Gastrocnemius medialis (tissue), 4 donors: ENCODE results near the gene NHLRC1. TPM values are rescaled to one million over a fixed set of nuclear protein-coding genes. Genes with fewer than 3 reads are reported as not detected.

Experiments used
- ATAC-seq, 2 donors: fragments of 150-250 bp; one replicate each; pipeline ENCODE4 v1.9.1; 2016
- DNase-seq, 2 donors: peaks; one replicate each; pipeline ENCODE4 v3.0.0-alpha.2; 2019
- H3K27ac ChIP-seq, 4 donors: fragments of 200-600 bp; sonication (generic); 1 replicate in 1 of 4; 2 replicates in 3 of 4; pipeline ENCODE4 v1.5.1; 2016 to 2018; ENCODE audit warnings: mild to moderate bottlenecking in 2 of 4, moderate library complexity in 1 of 4
- H3K27me3 ChIP-seq, 3 donors: fragments of 200-600 bp; sonication (generic) in 2 of 3; 1 replicate in 1 of 3; 2 replicates in 2 of 3; pipeline versions ENCODE4 v1.5.1 to v1.6.0; 2016 to 2019; ENCODE audit warnings: mild to moderate bottlenecking in 1 of 3, moderate library complexity in 1 of 3
- H3K36me3 ChIP-seq, 2 donors: fragments of 200-600 bp; sonication (generic) in 1 of 2; one replicate each; pipeline ENCODE4 v1.5.1; 2017 to 2018
- H3K4me1 ChIP-seq, 2 donors: fragments of 200-600 bp; sonication (generic) in 1 of 2; one replicate each; pipeline ENCODE4 v1.5.1; 2016 to 2017; ENCODE audit warnings: mild to moderate bottlenecking in 2 of 2
- H3K4me3 ChIP-seq, 4 donors: fragments of 200-600 bp; sonication (generic) in 3 of 4; 1 replicate in 1 of 4; 2 replicates in 3 of 4; pipeline ENCODE4 v1.5.1; 2016 to 2019; ENCODE audit warnings: mild to moderate bottlenecking in 2 of 4
- H3K9me3 ChIP-seq, 3 donors: fragments of 200-600 bp; sonication (generic) in 2 of 3; 1 replicate in 1 of 3; 2 replicates in 2 of 3; pipeline ENCODE4 v1.5.1; 2016 to 2019
- POLR2A ChIP-seq, 2 donors: fragments of 450-650 bp; IDR thresholded peaks; one replicate each; pipeline ENCODE4 v1.6.1; 2017; ENCODE audit warnings: antibody characterized with exemption in 2 of 2, mild to moderate bottlenecking in 2 of 2, moderate library complexity in 2 of 2
- in situ Hi-C, 4 donors: fragments of 200-750 bp; cut with MboI; loops; one replicate each; pipeline versions ENCODE4 v1.15.0 to v1.8.0; 2017; ENCODE audit warnings: low sequenced_read_pairs in 4 of 4
- intact Hi-C: fragments of 100-400 bp; cut with DNase I; formaldehyde crosslinking; loops from one replicate; pipeline ENCODE4 v1.15.1; 2023; ENCODE audit warnings: low total_unique reads
- total RNA-seq, 4 donors: library from RNA; depleted of rRNA; stranded (reverse); fragments of >200 nt; gene quantifications; one replicate each; pipeline versions ENCODE4 v1.1.0 to v1.2.3, GENCODE V29; 2016
- TF ChIP-seq, protein P1 (sequence below), 5 experiments: fragments of 450-650 bp in 3 of 5; fragments of 200-600 bp in 2 of 5; sonication (generic) in 2 of 5; IDR thresholded peaks in 4 of 5; conservative IDR thresholded peaks in 1 of 5; 1 replicate in 4 of 5; 2 replicates in 1 of 5; pipeline ENCODE4 v1.5.1; 2016 to 2019; ENCODE audit warnings: antibody characterized with exemption in 5 of 5, mild to moderate bottlenecking in 3 of 5, moderate library complexity in 3 of 5

NHLRC1 gene
- total RNA-seq, 4 donors from 2014 or later: 0.56 to 1.9 (median 1.4) TPM

DNA sequence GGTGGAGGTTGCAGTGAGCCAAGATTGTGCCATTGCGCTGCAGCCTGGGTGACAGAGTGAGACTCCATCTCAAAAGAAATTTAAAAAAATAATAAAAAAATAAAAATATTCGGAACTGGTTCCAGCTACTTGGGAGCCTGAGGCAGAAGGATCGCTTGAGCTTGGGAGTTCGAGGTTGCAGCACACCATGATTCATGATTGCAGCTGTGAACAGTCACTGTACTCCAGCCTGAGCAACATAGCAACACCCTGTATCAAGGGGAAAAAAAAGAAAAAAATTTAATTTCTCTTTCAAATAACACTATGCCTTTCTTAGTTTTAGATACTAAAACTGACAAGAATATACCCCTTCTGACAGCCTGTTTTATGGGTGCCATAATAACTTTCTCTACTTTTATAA lies 43.3 kb upstream of the NHLRC1 start:
- no peaks in the 10 kb centered on the region for H3K27me3 ChIP-seq
- no peaks in the 10 kb centered on the region for H3K9me3 ChIP-seq
- peaks cover 0 to 10% of the 10 kb centered on the region in 2 donors for H3K4me1 ChIP-seq
- no peak for TF ChIP-seq POLR2A (IDR thresholded peaks at IDR 0.05)
- TF ChIP-seq, protein P1, sequence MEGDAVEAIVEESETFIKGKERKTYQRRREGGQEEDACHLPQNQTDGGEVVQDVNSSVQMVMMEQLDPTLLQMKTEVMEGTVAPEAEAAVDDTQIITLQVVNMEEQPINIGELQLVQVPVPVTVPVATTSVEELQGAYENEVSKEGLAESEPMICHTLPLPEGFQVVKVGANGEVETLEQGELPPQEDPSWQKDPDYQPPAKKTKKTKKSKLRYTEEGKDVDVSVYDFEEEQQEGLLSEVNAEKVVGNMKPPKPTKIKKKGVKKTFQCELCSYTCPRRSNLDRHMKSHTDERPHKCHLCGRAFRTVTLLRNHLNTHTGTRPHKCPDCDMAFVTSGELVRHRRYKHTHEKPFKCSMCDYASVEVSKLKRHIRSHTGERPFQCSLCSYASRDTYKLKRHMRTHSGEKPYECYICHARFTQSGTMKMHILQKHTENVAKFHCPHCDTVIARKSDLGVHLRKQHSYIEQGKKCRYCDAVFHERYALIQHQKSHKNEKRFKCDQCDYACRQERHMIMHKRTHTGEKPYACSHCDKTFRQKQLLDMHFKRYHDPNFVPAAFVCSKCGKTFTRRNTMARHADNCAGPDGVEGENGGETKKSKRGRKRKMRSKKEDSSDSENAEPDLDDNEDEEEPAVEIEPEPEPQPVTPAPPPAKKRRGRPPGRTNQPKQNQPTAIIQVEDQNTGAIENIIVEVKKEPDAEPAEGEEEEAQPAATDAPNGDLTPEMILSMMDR (IDR thresholded peaks at IDR 0.05 in 4 of 5, conservative IDR thresholded peaks at IDR 0.05 in 1 of 5): no peak
- in situ Hi-C loops: no loop called here
- peaks cover 0 to 69% of the 10 kb centered on the region in 2 donors for H3K36me3 ChIP-seq
- no peak for ATAC-seq
- H3K27ac ChIP-seq: no peak overlapping the region
- H3K4me3 ChIP-seq: no peak overlapping the region
- no peak for DNase-seq
- intact Hi-C loops: no loop called here

DNA sequence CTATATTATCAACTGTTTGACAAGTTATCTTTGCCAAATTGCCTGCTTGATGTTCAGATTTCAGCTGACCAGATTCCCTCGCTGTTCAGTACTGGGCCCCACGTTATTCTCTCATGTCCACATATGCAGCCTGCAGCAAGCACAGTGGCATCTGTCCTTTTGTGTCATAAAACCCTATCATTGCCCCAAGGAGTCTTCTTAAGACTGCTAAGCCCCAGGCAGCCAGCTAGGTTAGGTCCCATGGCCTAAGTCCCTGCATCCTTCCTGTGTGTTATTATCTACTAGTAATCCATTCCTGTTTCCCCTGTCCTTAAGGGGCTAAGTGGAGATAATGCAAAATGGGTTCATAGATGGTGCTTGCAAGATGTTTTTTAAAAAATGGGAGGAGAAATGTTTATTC lies 39.9 kb upstream of the NHLRC1 start:
- intact Hi-C loops (loop anchor here (5.0 kb wide), 1 partner anchor 55 kb away; no protein-coding TSS in a partner anchor), in situ Hi-C loops (no loop called here)
- H3K36me3 ChIP-seq: peaks cover 0 to 54% of the 10 kb centered on the region in 2 donors
- DNase-seq (no peak), ATAC-seq (no peak)
- TF ChIP-seq POLR2A (IDR thresholded peaks at IDR 0.05): no peak
- TF ChIP-seq, protein P1 (IDR thresholded peaks at IDR 0.05 in 4 of 5, conservative IDR thresholded peaks at IDR 0.05 in 1 of 5): no peak
- no peak overlapping the region for H3K4me3 ChIP-seq
- peak overlapping the region in 2 of 4 donors; percentile 68 to 76 for H3K27ac ChIP-seq
- H3K4me1 ChIP-seq: peaks cover 0 to 11% of the 10 kb centered on the region in 2 donors
- H3K27me3 ChIP-seq: no peaks in the 10 kb centered on the region
- H3K9me3 ChIP-seq: no peaks in the 10 kb centered on the region

DNA sequence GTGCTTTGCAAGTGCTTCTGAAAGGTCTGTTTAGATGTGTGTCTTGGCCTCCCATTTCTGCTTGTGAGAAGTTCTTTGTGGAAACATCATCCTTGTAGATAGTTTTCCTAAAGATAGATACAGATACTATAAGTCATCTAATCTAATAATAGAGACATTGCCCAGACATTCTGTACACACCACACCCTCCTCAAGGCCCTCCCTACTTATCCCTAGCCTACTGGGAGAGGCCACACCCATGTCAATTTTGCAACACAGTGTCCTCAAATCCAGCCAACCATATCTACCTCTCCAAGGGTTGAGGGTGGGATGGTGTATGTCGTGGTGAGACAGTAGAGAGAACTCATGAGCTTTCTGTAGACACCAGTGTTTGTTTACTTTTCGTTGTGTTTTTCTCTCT lies 39.0 kb upstream of the NHLRC1 start:
- intact Hi-C loops: loop anchor here (5.0 kb wide), 1 partner anchor 56 kb away; no protein-coding TSS in a partner anchor
- DNase-seq (peak; percentile 10 to 69), ATAC-seq (peak; percentile 95 to 97)
- TF ChIP-seq, protein P1 (IDR thresholded peaks at IDR 0.05 in 4 of 5, conservative IDR thresholded peaks at IDR 0.05 in 1 of 5): no peak
- TF ChIP-seq POLR2A (IDR thresholded peaks at IDR 0.05): no peak
- Histone ChIP-seq H3K36me3 (peaks cover 0 to 44% of the 10 kb centered on the region in 2 donors), H3K27ac (peak overlapping the region; percentile 55 to 76 (median 62)), H3K4me3 (no peak overlapping the region), H3K27me3 (no peaks in the 10 kb centered on the region), H3K4me1 (peaks cover 0 to 11% of the 10 kb centered on the region in 2 donors), H3K9me3 (no peaks in the 10 kb centered on the region)
- in situ Hi-C loops: no loop called here

DNA sequence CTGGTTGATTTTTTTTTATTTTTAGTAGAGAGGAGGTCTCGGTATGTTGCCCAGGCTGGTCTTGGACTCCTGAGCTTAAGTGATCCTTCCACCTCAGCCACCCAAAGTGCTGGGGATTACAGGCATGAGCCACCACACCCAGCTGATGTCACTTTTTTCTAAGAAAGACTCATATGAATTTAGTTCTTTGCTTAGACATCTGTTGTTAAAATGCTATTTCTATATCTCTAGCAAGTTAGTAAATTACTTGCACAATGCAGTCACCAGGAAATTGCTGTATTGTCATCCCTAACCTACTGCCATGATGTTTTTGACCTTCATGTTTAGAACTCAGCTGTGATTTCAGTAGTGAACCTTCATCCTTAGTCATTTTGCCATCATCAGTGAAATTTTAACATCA lies 38.4 kb upstream of the NHLRC1 start:
- in situ Hi-C loops: no loop called here
- intact Hi-C loops: loop anchor here (5.0 kb wide), 1 partner anchor 56 kb away; no protein-coding TSS in a partner anchor
- Histone ChIP-seq H3K4me3 (no peak overlapping the region), H3K4me1 (peaks cover 4 to 15% of the 10 kb centered on the region in 2 donors), H3K36me3 (peaks cover 0 to 39% of the 10 kb centered on the region in 2 donors), H3K27ac (peak overlapping the region; percentile 55 to 76 (median 62)), H3K9me3 (no peaks in the 10 kb centered on the region), H3K27me3 (no peaks in the 10 kb centered on the region)
- no peak for DNase-seq
- peak in 1 of 2 donors; percentile 8 for ATAC-seq
- TF ChIP-seq, protein P1 (IDR thresholded peaks at IDR 0.05 in 4 of 5, conservative IDR thresholded peaks at IDR 0.05 in 1 of 5): no peak
- no peak for TF ChIP-seq POLR2A (IDR thresholded peaks at IDR 0.05)
